Measurements from ENCODE around the gene DCN.

The DCN gene

DNA sequence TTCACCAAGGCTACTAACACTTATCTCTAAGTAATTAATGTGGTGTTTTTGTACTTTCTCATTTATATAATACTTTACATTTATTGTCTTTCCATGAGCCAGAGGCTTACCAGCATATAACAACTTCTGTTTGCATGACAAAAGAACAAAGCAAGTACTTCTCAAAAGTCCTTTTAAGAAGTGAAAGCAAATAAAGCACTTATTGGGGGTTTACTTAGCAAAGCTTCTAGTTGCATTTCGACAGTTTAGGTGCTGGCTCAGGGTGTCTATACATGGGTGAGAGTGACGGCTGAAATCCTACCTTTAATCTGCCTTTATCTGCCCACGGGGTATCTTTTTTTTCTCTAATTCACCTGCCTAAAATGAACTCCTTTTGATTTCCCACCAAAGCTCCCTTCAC is 21.0 kb upstream of the DCN start:
- Mint-ChIP-seq H3K36me3 (no peaks in the 10 kb centered on the region), H3K27me3 (peaks cover 8% of the 10 kb centered on the region), H3K4me3 (no peak overlapping the region), H3K9me3 (peaks cover 5% of the 10 kb centered on the region), H3K27ac (no peak overlapping the region), H3K4me1 (no peaks in the 10 kb centered on the region)

DNA sequence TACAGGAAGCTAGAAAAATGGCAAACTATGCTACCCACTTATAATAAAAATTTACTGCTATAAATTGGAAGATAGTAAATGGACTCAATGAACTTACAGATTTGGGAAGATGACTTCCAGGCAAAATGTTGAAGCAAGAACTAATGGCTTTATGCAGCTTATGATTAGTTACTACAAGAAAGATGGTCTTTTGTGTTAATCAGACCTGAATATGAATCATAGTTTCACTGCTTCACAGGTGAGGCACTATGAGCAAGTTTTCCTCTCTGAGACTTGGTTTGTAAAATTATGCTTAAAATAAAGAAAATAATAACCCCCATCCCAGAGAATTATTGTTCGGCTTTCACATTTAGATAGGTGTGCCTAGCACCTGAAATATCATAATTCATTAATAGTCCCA is 19.8 kb upstream of the DCN start:
- peaks cover 6% of the 10 kb centered on the region for H3K27me3 Mint-ChIP-seq
- H3K4me1 Mint-ChIP-seq: no peaks in the 10 kb centered on the region
- peaks cover 2% of the 10 kb centered on the region for H3K9me3 Mint-ChIP-seq
- no peak overlapping the region for H3K27ac Mint-ChIP-seq
- H3K36me3 Mint-ChIP-seq: no peaks in the 10 kb centered on the region
- no peak overlapping the region for H3K4me3 Mint-ChIP-seq

DNA sequence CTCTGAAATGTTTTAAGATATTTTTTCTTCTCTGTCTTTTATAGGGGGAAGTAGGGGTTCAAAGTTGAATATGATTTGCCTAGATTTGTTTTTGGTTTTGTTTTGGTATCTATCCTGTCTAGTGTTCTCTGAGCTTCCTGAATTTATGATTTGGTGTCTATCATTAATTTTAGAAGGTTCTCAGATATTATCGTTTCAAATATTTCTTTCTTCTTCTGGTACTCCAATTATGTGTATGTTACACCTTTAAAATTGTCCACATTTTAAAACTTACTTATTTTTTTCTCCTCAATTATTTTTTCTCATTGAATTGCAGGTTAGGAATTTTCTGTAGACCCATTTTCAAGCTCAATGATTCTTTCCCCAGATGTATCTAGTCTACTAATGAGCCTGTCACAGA is 13.8 kb upstream of the DCN start:
- no peaks in the 10 kb centered on the region for H3K4me1 Mint-ChIP-seq
- H3K4me3 Mint-ChIP-seq: no peak overlapping the region
- H3K27me3 Mint-ChIP-seq: peaks cover 3% of the 10 kb centered on the region
- H3K27ac Mint-ChIP-seq: no peak overlapping the region
- peaks cover 18% of the 10 kb centered on the region for H3K9me3 Mint-ChIP-seq
- H3K36me3 Mint-ChIP-seq: no peaks in the 10 kb centered on the region

DNA sequence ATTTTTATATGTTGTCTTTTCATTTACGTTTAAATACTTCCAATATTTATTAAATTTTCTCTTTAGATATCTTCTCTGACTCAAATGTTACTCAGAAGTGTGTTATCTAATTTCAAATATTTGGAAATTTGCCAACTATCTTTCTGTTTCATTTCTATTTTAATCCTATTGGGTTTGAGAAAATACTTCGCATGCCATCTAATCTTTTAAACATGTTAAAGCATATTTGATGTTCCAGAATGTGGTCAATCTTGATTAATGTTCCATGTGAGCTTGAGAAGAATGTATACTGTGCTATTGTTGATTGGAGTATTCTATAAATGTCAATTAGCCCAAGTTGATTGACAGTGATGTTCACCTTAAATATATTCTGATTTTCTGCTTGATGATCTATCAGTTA is 11.9 kb upstream of the DCN start:
- Mint-ChIP-seq H3K36me3 (no peaks in the 10 kb centered on the region), H3K4me3 (no peak overlapping the region), H3K27ac (no peak overlapping the region), H3K27me3 (peaks cover 3% of the 10 kb centered on the region), H3K9me3 (peaks cover 18% of the 10 kb centered on the region), H3K4me1 (no peaks in the 10 kb centered on the region)

DNA sequence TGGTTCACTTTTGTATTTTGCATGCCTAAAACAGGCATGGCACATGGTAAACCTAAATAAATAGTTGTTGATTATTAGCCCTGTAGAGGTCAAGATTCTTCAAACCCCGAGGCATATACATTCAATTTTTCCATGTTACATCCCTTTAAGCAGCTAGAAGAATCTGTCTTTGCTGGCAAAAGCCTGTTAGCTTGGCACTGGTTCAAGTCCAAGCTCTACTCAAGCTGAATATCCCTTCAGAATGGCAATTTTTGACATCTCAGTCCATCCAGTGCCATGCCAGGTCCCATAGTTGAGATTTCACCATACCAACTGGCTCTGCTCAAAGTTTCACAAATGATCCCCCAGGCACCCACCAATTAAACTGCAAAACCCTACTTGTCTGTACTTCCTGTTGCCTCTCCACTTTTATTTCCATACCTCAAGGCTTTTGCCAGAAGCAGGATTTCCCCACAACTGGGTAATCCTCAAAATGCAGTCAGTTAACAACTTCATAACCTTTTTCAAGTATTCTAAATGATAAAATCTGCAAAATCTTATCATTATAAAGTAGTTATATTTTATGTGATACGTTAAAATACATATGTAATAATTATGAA is 9.0 kb upstream of the DCN start:
- Mint-ChIP-seq H3K9me3 (peaks cover 15% of the 10 kb centered on the region), H3K27ac (no peak overlapping the region), H3K36me3 (no peaks in the 10 kb centered on the region), H3K4me3 (no peak overlapping the region), H3K4me1 (no peaks in the 10 kb centered on the region), H3K27me3 (peaks cover 8% of the 10 kb centered on the region)

DNA sequence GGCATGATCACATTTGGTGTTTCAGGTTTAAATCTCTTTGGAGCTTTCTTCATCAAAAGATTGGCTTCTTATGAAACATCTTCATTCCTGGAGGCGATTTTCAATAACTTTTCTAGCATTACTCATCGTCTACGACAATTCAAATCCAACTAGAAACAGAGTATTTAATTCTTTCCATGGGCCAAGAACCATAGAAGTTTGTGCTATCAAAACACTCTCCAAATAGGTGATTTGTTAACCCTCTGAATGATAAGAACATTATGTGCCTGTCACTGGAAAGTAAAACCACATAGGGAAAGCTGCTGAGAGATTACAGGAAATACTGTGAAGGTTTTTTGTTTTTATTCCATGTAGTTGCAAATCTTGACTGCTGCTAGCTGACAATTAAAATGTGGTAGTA is 6.9 kb upstream of the DCN start:
- Mint-ChIP-seq H3K9me3 (peaks cover 5% of the 10 kb centered on the region), H3K27ac (no peak overlapping the region), H3K27me3 (peaks cover 8% of the 10 kb centered on the region), H3K4me1 (no peaks in the 10 kb centered on the region), H3K4me3 (no peak overlapping the region), H3K36me3 (no peaks in the 10 kb centered on the region)

DNA sequence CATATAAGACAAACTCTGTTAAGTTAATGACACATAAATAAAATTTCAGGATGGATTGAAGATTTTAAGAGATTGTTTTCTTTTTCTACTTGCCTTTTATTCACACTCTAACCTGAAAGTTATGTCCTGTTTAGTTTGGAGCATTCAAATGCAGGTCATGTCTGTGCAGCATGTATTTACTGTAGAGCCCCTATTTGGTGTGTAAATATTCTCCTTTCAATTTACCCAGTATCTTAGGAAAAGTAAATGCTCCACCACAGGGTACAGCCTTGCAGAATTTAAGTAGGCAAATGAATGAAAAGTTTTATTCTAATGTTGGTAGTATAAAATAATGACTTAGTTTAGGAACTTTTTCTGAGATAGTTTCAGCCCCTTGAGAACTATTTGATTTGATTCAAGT is 6.2 kb upstream of the DCN start:
- H3K27ac Mint-ChIP-seq: no peak overlapping the region
- H3K4me1 Mint-ChIP-seq: no peaks in the 10 kb centered on the region
- H3K36me3 Mint-ChIP-seq: no peaks in the 10 kb centered on the region
- peaks cover 9% of the 10 kb centered on the region for H3K27me3 Mint-ChIP-seq
- H3K9me3 Mint-ChIP-seq: peaks cover 5% of the 10 kb centered on the region
- H3K4me3 Mint-ChIP-seq: no peak overlapping the region

DNA sequence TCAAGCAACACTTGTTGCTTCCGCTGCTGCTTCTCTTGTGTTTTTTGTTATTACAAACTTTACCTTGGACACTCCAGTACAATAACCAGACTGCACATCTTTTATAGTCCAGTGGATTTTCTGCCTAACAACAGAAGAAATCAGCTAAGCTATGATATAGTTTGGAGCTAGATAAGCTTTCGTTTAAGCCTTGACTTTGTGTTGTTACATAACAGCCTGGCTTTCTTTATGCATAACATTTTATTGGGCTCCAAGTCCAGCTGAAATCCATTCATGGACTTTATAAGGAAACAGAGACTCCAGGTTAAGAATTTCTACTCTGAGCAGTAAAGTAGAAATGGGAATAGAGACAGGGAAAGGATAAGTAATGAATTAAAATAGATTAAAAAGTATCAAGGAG is 3.5 kb upstream of the DCN start:
- H3K27ac Mint-ChIP-seq: no peak overlapping the region
- no peaks in the 10 kb centered on the region for H3K36me3 Mint-ChIP-seq
- peaks cover 9% of the 10 kb centered on the region for H3K27me3 Mint-ChIP-seq
- H3K9me3 Mint-ChIP-seq: no peaks in the 10 kb centered on the region
- H3K4me1 Mint-ChIP-seq: no peaks in the 10 kb centered on the region
- H3K4me3 Mint-ChIP-seq: no peak overlapping the region

DNA sequence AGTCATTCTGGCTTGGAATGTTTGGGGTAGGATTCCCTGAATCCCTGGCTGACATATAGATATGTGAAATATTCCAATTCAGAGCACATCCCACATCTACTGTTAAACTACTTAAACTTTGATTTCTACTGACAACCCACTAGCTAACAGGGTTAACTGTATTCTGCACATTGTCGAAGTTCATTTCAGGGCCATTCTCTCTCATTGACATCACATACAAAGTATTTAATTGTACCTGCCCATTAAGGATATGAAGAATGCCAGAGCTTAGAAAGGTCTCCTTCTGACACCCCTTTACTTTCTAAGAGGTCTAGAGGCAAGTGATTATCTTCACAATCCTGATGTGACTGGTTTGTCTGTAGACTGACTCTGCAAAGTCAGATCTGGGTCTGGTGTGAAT is 2.8 kb upstream of the DCN start:
- H3K27ac Mint-ChIP-seq: no peak overlapping the region
- no peak overlapping the region for H3K4me3 Mint-ChIP-seq
- H3K9me3 Mint-ChIP-seq: no peaks in the 10 kb centered on the region
- H3K27me3 Mint-ChIP-seq: peaks cover 9% of the 10 kb centered on the region
- H3K4me1 Mint-ChIP-seq: no peaks in the 10 kb centered on the region
- no peaks in the 10 kb centered on the region for H3K36me3 Mint-ChIP-seq

DNA sequence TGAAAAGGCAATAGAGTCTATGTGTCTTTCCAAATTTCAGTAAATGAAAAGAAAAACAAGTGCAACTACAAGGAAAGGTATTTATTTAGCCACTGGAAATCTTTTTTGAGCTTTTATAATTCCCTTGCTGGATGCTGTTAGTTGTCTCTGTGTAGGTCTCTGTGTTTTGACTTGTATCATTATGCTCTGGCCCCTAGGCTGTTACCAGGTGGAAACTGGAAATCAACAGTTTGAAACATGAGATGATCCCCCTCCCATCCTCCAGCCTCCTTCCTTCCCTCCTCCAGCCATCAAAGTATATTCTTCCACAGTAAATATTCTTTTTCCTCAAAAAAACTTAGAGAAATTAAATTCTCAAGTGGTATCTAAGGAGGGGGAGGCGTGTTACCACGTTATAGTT is 934 bp upstream of the DCN start:
- H3K27ac Mint-ChIP-seq: no peak overlapping the region
- peaks cover 7% of the 10 kb centered on the region for H3K27me3 Mint-ChIP-seq
- H3K4me3 Mint-ChIP-seq: no peak overlapping the region
- no peaks in the 10 kb centered on the region for H3K36me3 Mint-ChIP-seq
- H3K4me1 Mint-ChIP-seq: no peaks in the 10 kb centered on the region
- H3K9me3 Mint-ChIP-seq: no peaks in the 10 kb centered on the region

DNA sequence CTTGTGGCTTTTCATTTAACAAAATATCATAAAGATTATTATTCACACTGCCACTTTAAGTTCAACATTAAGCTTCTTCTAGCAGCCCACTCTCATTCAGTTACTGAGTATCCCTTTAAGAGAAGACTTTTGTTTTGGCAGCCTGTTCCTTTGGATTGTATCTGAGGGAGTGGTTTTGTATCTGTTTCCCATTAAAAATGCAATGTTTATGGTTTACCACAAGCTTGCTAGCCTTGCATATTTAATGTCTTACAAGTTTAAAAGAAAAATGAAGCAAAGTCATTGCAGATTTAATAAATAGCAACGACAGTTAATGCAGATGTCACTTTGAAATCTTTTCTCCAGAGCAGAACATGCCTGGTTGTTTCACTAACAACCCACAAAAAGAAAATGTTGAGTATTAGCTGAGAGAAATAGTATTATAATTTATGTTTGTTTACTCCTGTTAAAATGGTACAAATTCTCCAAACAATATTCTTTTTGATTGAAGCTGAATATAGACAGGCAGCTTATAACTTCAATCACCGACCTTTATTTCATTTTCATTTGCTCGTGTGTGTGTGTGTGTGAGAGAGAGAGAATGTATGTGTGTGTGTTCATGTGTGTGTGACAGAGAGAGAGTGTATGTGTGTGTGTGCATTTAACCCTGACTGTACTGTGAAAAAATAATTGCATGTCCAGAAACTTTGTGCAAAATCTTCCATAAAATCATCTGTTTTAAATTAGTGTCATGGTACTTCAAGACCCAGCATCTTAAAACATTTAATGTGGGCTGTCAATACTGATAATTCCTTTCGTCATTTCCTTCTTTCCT is 1.8 kb downstream of the DCN start:
- no peaks in the 10 kb centered on the region for H3K9me3 Mint-ChIP-seq
- no peak overlapping the region for H3K27ac Mint-ChIP-seq
- H3K36me3 Mint-ChIP-seq: no peaks in the 10 kb centered on the region
- H3K4me1 Mint-ChIP-seq: no peaks in the 10 kb centered on the region
- peaks cover 1% of the 10 kb centered on the region for H3K27me3 Mint-ChIP-seq
- no peak overlapping the region for H3K4me3 Mint-ChIP-seq

DNA sequence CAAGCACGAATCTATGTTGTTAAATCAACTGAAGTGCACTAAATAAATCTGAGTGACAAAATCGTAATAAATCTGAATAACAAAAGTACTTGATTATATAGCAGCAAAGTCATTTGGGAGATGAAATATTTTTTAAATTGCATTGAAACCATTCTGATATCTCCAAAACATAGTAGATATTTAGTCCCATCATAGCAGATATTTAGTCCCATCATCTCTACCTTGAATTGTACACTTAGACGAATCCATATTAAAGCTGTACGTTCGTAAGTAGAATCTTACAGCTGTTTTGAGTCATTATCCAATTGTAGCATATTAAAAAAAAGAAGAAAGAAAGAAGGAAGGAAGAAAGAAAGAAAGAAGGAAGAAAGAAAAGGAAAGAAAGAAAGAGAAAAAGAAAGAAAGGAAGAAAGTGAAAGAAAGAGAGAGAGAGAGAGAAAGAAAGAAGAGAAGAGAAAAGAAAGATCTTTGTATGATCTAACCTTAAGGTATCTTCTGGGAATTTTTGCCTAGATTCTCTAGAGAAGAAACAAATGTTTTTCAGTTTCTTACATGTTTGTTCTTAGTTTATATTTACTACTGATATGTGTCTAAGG is 2.6 kb downstream of the DCN start:
- H3K4me1 Mint-ChIP-seq: no peaks in the 10 kb centered on the region
- no peak overlapping the region for H3K27ac Mint-ChIP-seq
- no peaks in the 10 kb centered on the region for H3K36me3 Mint-ChIP-seq
- H3K27me3 Mint-ChIP-seq: peaks cover 1% of the 10 kb centered on the region
- no peaks in the 10 kb centered on the region for H3K9me3 Mint-ChIP-seq
- H3K4me3 Mint-ChIP-seq: no peak overlapping the region

DNA sequence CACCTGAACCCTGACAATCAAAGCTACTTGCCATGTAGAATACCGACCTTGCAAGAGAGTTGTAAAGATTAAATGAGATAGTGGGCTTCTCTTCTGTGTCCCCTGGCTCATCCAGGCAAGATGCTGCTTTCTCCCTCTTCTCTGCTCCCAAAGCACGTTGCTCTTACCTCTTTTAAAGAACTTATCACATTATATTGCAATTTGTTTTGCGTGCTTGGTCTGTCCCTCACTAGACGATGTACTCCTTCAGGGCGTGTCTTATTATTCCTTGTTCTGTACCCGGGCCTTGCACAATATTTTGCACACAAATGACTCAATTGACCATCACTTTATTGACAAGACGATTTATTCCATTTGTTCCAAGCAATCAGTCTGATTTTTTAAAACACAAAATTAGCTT is 3.3 kb downstream of the DCN start:
- Mint-ChIP-seq H3K9me3 (no peaks in the 10 kb centered on the region), H3K27ac (no peak overlapping the region), H3K27me3 (peaks cover 1% of the 10 kb centered on the region), H3K4me1 (no peaks in the 10 kb centered on the region), H3K36me3 (no peaks in the 10 kb centered on the region), H3K4me3 (no peak overlapping the region)

DNA sequence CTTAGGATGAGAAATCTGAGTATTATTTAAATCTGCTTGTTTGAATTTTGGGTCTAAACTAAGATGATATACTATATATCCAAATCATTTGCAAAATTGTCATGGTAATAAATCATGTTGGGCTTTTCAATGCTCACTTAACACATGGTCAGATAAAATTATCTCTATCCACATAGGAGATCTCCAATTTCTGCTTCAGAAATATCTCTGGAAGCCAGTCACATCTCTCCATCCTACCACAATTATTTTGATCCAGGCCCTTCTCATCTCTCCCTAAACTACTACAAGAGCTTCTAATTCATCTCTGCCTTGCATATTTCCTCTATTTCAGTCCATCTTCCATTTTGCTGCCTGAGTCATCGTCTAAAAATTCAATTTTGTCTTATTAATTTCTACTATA is 3.8 kb downstream of the DCN start:
- no peaks in the 10 kb centered on the region for H3K27me3 Mint-ChIP-seq
- H3K36me3 Mint-ChIP-seq: no peaks in the 10 kb centered on the region
- H3K4me3 Mint-ChIP-seq: no peak overlapping the region
- no peaks in the 10 kb centered on the region for H3K9me3 Mint-ChIP-seq
- no peaks in the 10 kb centered on the region for H3K4me1 Mint-ChIP-seq
- no peak overlapping the region for H3K27ac Mint-ChIP-seq

DNA sequence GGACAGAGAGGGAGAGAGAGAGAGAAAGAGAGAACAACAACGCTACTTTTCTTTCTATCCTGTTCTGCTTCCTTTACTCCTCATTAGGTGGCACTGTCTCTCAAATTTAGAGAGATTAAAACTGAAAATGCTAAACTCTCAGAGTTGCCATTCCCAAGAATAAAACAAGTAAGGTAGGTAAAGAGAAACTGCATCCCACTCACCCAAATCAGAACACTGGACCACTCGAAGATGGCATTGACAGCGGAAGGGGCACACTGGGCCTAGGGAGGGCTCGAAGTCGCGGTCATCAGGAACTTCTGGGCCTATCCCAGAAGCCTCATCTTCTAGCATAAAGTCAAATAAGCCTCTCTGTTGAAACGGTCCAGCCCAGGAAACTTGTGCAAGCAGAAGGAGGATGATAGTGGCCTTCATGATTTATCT is 4.5 kb downstream of the DCN start:
- Mint-ChIP-seq H3K36me3 (no peaks in the 10 kb centered on the region), H3K27ac (no peak overlapping the region), H3K9me3 (no peaks in the 10 kb centered on the region), H3K4me1 (no peaks in the 10 kb centered on the region), H3K27me3 (no peaks in the 10 kb centered on the region), H3K4me3 (no peak overlapping the region)

DNA sequence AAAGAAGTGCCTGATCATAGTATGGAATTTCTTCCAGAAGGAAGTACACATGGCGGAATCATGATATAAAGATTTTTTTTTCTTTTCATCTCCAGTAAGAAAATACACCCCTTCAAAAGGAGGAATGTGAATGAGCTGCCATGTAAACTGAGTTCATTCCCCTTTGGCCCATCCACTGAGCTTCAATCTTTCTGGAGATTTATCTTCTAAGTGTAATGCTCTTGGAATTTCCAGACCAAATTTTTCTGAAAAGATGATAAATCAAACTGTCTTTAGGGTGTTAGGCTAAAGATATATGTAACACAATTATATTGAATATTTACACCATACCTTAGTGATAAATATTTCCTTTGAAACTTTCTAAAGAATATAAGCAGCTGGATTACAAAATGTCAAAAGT is 5.2 kb downstream of the DCN start:
- no peaks in the 10 kb centered on the region for H3K9me3 Mint-ChIP-seq
- H3K27ac Mint-ChIP-seq: no peak overlapping the region
- H3K4me3 Mint-ChIP-seq: no peak overlapping the region
- H3K4me1 Mint-ChIP-seq: no peaks in the 10 kb centered on the region
- no peaks in the 10 kb centered on the region for H3K36me3 Mint-ChIP-seq
- H3K27me3 Mint-ChIP-seq: no peaks in the 10 kb centered on the region

Data from activated naive CD4-positive, alpha-beta T cell treated with anti-CD3 and anti-CD28 coated beads, Interleukin-2, amount 50 U/mL, for 24 hours (primary cell).